ENCODE measurements around the gene ALKBH8. TPM values are rescaled to one million over a fixed set of nuclear protein-coding genes. Genes with fewer than 3 reads are reported as not detected.
"Not testable (repeated sequence)": the region's sequence is repeated elsewhere in the genome, so short reads cannot be mapped to it uniquely, and the experiment has no call there.

ALKBH8 gene
- total RNA-seq, 1 donor from 2014 or later = 7.0 TPM

- no peak for DNase-seq (ENCODE audit: extremely low spot score, unreplicated experiment)
- H3K9me3 Mint-ChIP-seq (ENCODE audit: unreplicated experiment) = no peaks in the 10 kb centered on the region
- H3K27me3 Mint-ChIP-seq (ENCODE audit: unreplicated experiment) = no peaks in the 10 kb centered on the region
- no peaks in the 10 kb centered on the region for H3K4me1 Mint-ChIP-seq (ENCODE audit: unreplicated experiment)
- no peak overlapping the region for H3K4me3 Mint-ChIP-seq (ENCODE audit: unreplicated experiment)
- TF ChIP-seq CTCF (IDR thresholded peaks at IDR 0.05) = no peak
- H3K27ac Mint-ChIP-seq (ENCODE audit: unreplicated experiment) = no peak overlapping the region
- peaks cover 27% of the 10 kb centered on the region for H3K36me3 Mint-ChIP-seq (ENCODE audit: unreplicated experiment)
Observed at GRCh38 chr11:107505647-107506225, 59.8 kb downstream of the ALKBH8 start.

GRCh38 chr11:107504981-107505380 is 60.6 kb downstream of the ALKBH8 start:
- Mint-ChIP-seq H3K4me3 (ENCODE audit: unreplicated experiment) (no peak overlapping the region), H3K9me3 (ENCODE audit: unreplicated experiment) (no peaks in the 10 kb centered on the region), H3K27ac (ENCODE audit: unreplicated experiment) (no peak overlapping the region), H3K36me3 (ENCODE audit: unreplicated experiment) (peaks cover 23% of the 10 kb centered on the region), H3K4me1 (ENCODE audit: unreplicated experiment) (no peaks in the 10 kb centered on the region), H3K27me3 (ENCODE audit: unreplicated experiment) (no peaks in the 10 kb centered on the region)
- TF ChIP-seq CTCF (IDR thresholded peaks at IDR 0.05) = no peak
- DNase-seq (ENCODE audit: extremely low spot score, unreplicated experiment) = no peak

DNA sequence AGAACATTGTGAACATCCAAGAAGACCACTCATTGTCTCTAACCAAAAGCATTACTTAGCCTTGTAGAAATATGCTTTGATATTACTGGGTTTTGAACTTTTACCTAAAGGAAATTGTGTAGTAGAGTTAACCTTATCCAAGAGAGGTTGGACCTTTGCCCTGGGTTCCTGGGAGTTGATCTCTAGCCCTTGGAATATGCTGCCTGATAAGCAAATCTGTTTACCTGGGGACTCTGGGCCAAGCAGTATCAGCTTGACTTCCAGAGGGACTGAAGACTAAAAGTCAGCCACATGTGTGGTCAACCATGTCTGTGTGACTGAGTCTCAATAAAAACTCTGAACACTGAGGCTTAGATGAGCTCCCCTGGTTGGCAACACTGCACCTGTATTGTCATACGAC is 63.8 kb downstream of the ALKBH8 start:
- Mint-ChIP-seq H3K4me1 (ENCODE audit: unreplicated experiment) (no peaks in the 10 kb centered on the region), H3K27me3 (ENCODE audit: unreplicated experiment) (no peaks in the 10 kb centered on the region), H3K9me3 (ENCODE audit: unreplicated experiment) (no peaks in the 10 kb centered on the region), H3K36me3 (ENCODE audit: unreplicated experiment) (peaks cover 23% of the 10 kb centered on the region), H3K27ac (ENCODE audit: unreplicated experiment) (no peak overlapping the region), H3K4me3 (ENCODE audit: unreplicated experiment) (no peak overlapping the region)
- no peak for TF ChIP-seq CTCF (IDR thresholded peaks at IDR 0.05)
- DNase-seq (ENCODE audit: extremely low spot score, unreplicated experiment) = no peak

- not testable (repeated sequence) for H3K4me3 Mint-ChIP-seq (ENCODE audit: unreplicated experiment); H3K27me3 Mint-ChIP-seq (ENCODE audit: unreplicated experiment); H3K4me1 Mint-ChIP-seq (ENCODE audit: unreplicated experiment); H3K27ac Mint-ChIP-seq (ENCODE audit: unreplicated experiment); DNase-seq (ENCODE audit: extremely low spot score, unreplicated experiment); H3K36me3 Mint-ChIP-seq (ENCODE audit: unreplicated experiment); H3K9me3 Mint-ChIP-seq (ENCODE audit: unreplicated experiment)
Observed at GRCh38 chr11:107497371-107497770, 68.2 kb downstream of the ALKBH8 start.

- Mint-ChIP-seq H3K4me1 (ENCODE audit: unreplicated experiment) (peaks cover 1% of the 10 kb centered on the region), H3K4me3 (ENCODE audit: unreplicated experiment) (no peak overlapping the region), H3K9me3 (ENCODE audit: unreplicated experiment) (no peaks in the 10 kb centered on the region), H3K27ac (ENCODE audit: unreplicated experiment) (no peak overlapping the region), H3K36me3 (ENCODE audit: unreplicated experiment) (peaks cover 1% of the 10 kb centered on the region), H3K27me3 (ENCODE audit: unreplicated experiment) (peaks cover 3% of the 10 kb centered on the region)
- DNase-seq (ENCODE audit: extremely low spot score, unreplicated experiment) = no peak
- TF ChIP-seq CTCF (IDR thresholded peaks at IDR 0.05) = no peak
Observed at GRCh38 chr11:107496011-107496410, 69.5 kb downstream of the ALKBH8 start.

DNA sequence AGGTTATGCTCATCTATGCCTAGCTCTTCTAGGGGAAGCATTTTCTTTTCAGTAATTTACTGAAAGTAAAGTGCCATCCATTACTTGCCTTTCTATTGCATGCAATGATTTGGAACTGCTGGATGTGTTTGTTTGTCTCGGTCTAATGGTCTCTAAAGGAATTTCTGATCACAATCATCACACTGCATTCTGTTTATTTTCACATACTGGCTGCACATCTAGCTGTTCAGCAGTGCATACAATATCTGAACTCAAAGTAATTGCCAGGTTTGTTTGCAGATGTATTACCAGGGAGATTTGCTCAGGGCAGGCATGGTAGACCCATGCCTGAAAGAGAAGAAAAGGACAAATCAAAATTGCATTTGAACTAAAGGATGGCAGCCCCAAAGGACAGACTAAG is 71.5 kb downstream of the ALKBH8 start:
- peaks cover 13% of the 10 kb centered on the region for H3K27me3 Mint-ChIP-seq (ENCODE audit: unreplicated experiment)
- no peak overlapping the region for H3K4me3 Mint-ChIP-seq (ENCODE audit: unreplicated experiment)
- peaks cover 1% of the 10 kb centered on the region for H3K4me1 Mint-ChIP-seq (ENCODE audit: unreplicated experiment)
- no peak for DNase-seq (ENCODE audit: extremely low spot score, unreplicated experiment)
- H3K27ac Mint-ChIP-seq (ENCODE audit: unreplicated experiment) = no peak overlapping the region
- no peaks in the 10 kb centered on the region for H3K9me3 Mint-ChIP-seq (ENCODE audit: unreplicated experiment)
- no peak for TF ChIP-seq CTCF (IDR thresholded peaks at IDR 0.05)
- no peaks in the 10 kb centered on the region for H3K36me3 Mint-ChIP-seq (ENCODE audit: unreplicated experiment)

All from osteocyte (in vitro differentiated cells).